22Rv1 (cell line): ENCODE data around the gene NSUN7.

Experiments
- CTCF ChIP-seq: fragments of 450-650 bp; IDR thresholded peaks from 2 replicates; pipeline ENCODE4 v1.5.1; 2017; ENCODE audit warnings: mild to moderate bottlenecking
- ZFX ChIP-seq: fragments of 450-650 bp; IDR thresholded peaks from 2 replicates; pipeline ENCODE4 v1.6.1; 2017; ENCODE audit warnings: antibody characterized with exemption, borderline replicate concordance

- TF ChIP-seq CTCF, result no peak
- no peak for TF ChIP-seq ZFX
These were observed 40.0 kb downstream of the NSUN7 start for GRCh38 chr4:40789771-40790170.
